Measurements from ENCODE around the gene ZC3H18.

ZC3H18 gene
- 117 reads per million, percentile 85 among the genes with 10 or more reads in this experiment for total RNA-seq

- peak; percentile 98 for DNase-seq
These were observed at the start of gene ZC3H18 for GRCh38 chr16:88569985-88570690. ZC3H18 (plus strand) TSS chr16:88570403; CDS start chr16:88577124, 6,721 bp downstream.

GRCh38 chr16:88521674-88522073 lies 48.5 kb upstream of the ZC3H18 start:
- no peak for DNase-seq

GRCh38 chr16:88522276-88522949 lies 47.8 kb upstream of the ZC3H18 start:
- DNase-seq: no peak

- DNase-seq: no peak
These were observed 46.7 kb upstream of the ZC3H18 start for GRCh38 chr16:88523309-88524161.

- no peak for DNase-seq
These were observed 45.8 kb upstream of the ZC3H18 start for GRCh38 chr16:88524274-88524972.

- DNase-seq: no peak
These were observed 45.1 kb upstream of the ZC3H18 start for GRCh38 chr16:88524973-88525662.

GRCh38 chr16:88525663-88525990 lies 44.6 kb upstream of the ZC3H18 start:
- DNase-seq: no peak

- DNase-seq: no peak
These were observed 43.9 kb upstream of the ZC3H18 start for GRCh38 chr16:88526008-88526905.

GRCh38 chr16:88526906-88527185 lies 43.4 kb upstream of the ZC3H18 start:
- DNase-seq: no peak

GRCh38 chr16:88527186-88527936 lies 42.8 kb upstream of the ZC3H18 start:
- peak; percentile 46 for DNase-seq

- no peak for DNase-seq
These were observed 42.1 kb upstream of the ZC3H18 start for GRCh38 chr16:88527937-88528743.

GRCh38 chr16:88528902-88529318 lies 41.3 kb upstream of the ZC3H18 start:
- DNase-seq: no peak

GRCh38 chr16:88529596-88529995 lies 40.6 kb upstream of the ZC3H18 start:
- DNase-seq: no peak

GRCh38 chr16:88530051-88530857 lies 39.9 kb upstream of the ZC3H18 start:
- no peak for DNase-seq

- no peak for DNase-seq
These were observed 39.4 kb upstream of the ZC3H18 start for GRCh38 chr16:88530858-88531203.

- DNase-seq: no peak
These were observed 38.9 kb upstream of the ZC3H18 start for GRCh38 chr16:88531346-88531745.

GRCh38 chr16:88531931-88532433 lies 38.2 kb upstream of the ZC3H18 start:
- no peak for DNase-seq

- DNase-seq: no peak
These were observed 37.6 kb upstream of the ZC3H18 start for GRCh38 chr16:88532434-88533241.
